Purkinje cell (primary cell): ENCODE results near the gene ZC3H4. TPM values are rescaled to one million over a fixed set of nuclear protein-coding genes. Genes with fewer than 3 reads are reported as not detected.

Experiments
- polyA plus RNA-seq: library from polyadenylated mRNA; unstranded; fragments of >200 nt; fragmentation: Nextera tagmentation; gene quantifications from 2 replicates; pipeline ENCODE4 v1.2.1, GENCODE V29; 2014

The ZC3H4 gene
- 9.1 and 10.6 TPM in 2 replicates for polyA plus RNA-seq

DNA sequence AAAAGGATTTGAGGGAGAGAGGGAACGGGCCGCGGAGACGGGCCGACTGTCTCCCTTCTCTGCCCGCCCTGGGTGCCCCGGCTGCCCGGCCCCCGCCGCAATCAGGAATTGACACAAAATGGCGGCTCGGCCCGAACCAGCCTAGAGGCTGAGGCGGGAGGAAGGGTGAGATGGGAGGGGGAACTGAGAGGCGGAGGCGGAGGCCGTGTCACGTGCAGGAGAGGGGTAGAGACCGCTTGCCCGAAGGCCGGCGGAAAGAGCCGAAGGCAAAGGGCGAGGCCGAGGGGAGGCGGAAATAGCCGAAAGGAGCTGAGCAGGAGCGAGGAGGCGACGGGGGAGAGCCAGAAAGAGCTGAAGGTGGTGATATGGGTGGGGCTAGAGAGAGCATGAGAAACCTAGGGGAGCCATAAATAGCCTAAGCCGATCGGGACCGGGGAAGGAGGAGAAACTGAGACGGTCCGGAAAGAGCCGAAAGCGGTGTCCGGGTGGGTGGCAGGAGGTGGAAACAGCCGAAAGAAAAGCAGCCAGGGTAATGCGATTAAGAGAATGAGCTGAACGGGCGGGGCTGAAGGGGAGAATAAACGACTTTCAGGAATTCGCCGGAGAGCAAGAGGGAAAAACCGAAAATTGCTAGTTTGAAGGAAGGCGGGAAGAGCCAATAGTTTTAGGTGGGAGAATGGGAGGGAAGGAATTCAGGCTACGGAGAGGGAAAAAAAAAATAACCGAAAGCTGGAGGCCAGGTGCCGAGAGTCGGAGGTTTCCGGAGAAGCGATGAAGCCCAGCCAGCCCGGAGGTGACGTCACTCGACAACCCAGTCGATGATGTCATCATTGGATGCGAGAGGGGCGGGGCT lies at the start of gene ZC3H4:
Gene ZC3H4 (minus strand): TSS at position 780 of the 853 bp plus-strand sequence. CDS start 1,192 bp downstream, outside the sequence.

DNA sequence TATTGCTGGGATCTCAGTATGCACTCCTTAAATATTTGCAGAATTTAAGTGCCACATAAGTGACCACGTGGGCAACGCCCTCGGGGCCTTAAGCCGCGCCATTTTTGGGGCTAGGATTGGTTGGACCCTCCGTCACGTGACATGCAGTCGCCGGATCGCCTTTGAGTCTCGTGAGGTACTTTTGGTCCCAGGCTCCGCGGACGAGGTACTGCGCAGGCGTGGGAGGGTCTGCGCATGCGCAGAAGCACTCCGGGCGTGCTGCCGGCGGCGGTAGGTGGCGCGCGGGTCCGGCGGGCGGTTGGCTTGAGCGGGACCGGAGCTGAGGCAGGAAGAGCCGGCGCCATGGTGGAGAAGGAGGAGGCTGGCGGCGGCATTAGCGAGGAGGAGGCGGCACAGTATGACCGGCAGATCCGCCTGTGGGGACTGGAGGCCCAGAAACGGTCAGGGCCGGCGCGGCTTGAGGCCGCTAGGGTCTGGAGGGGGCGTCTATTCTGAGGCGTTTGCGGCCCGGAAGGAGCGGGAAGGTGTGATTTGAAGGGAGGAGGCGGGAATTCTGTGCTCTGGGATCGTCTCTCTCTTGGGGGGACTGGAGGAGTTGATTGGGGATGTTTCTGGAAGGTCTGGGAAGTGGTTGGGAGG lies 17.1 kb upstream of the ZC3H4 start, which contains the start of gene SAE1:
Gene SAE1 (plus strand): TSS at position 247 of the 639 bp plus-strand sequence. CDS start 96 bp downstream, at position 343.

DNA sequence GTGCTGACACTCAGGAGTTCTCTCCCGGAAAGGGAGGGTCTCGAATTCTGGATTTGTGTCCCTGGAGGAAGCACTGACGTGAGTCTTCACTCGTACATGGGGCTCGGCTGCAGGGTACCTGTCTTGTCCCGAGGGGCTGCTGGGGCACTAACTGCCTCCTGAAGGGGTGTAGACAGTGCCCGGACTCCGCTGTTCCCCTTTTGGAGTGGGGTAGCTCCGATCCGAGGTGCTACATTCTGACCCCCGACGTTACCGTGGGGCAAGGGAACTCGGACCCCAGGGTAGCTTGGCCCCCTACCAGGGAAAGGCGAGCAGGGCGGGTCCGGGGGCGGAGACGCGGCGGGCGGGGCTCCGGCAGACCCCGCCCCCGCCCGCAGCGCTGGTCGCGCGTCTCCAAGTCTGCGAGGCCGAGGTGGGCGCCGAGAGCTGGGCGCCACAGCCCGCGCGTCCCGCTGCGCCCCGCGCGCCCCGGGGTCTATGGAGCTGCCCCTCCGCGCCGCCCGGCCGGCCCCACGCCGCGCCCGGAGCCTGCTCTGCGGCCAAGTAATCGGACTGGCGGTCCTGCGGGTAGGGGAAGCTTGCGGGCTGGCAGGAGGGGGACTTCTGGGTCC lies 94.0 kb downstream of the ZC3H4 start, which contains the start of gene NPAS1:
Gene NPAS1 (plus strand): TSS at position 407 of the 611 bp plus-strand sequence. CDS start 1,211 bp downstream, outside the sequence.

Other genes with a start within 250 kb of the ZC3H4 start
- not detected in 2 replicates for gene NPAS1, start 93.9 kb downstream of the ZC3H4 start, polyA plus RNA-seq
- gene TMEM160, start 65.2 kb downstream of the ZC3H4 start, polyA plus RNA-seq = 1.7 and 2.0 TPM in 2 replicates
- 13.2 and 17.4 TPM in 2 replicates for gene SAE1, start 17.1 kb upstream of the ZC3H4 start, polyA plus RNA-seq
- 0.42 TPM in 1 of 2 replicates, not detected in the other for gene BBC3, start 117.4 kb upstream of the ZC3H4 start, polyA plus RNA-seq
- 0.11 TPM in 1 of 2 replicates, not detected in the other for gene CCDC9, start 142.7 kb upstream of the ZC3H4 start, polyA plus RNA-seq
- 1.4 TPM in 1 of 2 replicates, not detected in the other for gene INAFM1, start 161.1 kb upstream of the ZC3H4 start, polyA plus RNA-seq
- gene C5AR1, start 196.1 kb upstream of the ZC3H4 start, polyA plus RNA-seq = 0.13 TPM in 1 of 2 replicates, not detected in the other
- gene C5AR2, start 218.4 kb upstream of the ZC3H4 start, polyA plus RNA-seq = not detected in 2 replicates
- 0.32 and 0.81 TPM in 2 replicates for gene DHX34, start 235.5 kb upstream of the ZC3H4 start, polyA plus RNA-seq